ENCODE results near the gene ANO8. TPM values are rescaled to one million over a fixed set of nuclear protein-coding genes. Genes with fewer than 3 reads are reported as not detected.

The ANO8 gene
- total and polyA plus RNA-seq, 2 of the 13 experiments (the other 11 are each of a cell fraction or from before 2014, with no cell fraction given), result 1.8 to 3.5 TPM

DNA sequence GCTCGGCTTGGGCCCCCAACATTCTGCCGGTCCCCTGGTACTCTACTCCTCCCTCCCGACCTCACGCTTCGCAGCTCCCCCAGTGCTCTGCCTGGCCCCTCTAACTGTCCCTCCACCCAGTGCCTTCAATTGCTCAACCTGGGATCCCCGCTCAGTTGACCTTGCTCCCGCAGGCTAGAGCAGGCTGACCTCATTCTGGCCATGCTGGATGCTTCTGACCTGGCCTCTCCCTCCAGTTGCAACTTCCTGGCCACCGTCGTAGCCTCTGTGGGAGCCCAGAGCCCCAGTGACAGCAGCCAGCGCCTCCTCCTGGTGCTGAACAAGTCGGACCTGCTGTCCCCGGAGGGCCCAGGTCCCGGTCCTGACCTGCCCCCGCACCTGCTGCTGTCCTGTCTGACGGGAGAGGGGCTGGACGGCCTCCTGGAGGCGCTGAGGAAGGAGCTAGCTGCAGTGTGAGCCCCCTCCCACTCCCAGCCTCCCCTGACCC, 6.3 kb upstream of the ANO8 start (continued):
- TF ChIP-seq MAX (IDR thresholded peaks at IDR 0.05) (peak; percentile 89), SIX1 (CRISPR knock-in tag; IDR thresholded peaks at IDR 0.05; ENCODE audit: borderline replicate concordance) (no peak), ZNF484 (CRISPR knock-in tag; IDR thresholded peaks at IDR 0.05; ENCODE audit: borderline replicate concordance, low read depth) (no peak), KMT2B (CRISPR knock-in tag; IDR thresholded peaks at IDR 0.05) (peak; percentile 26; the same call in 1 of the 2 replicates), SOX13 (IDR thresholded peaks at IDR 0.05) (no peak), SOX13 (CRISPR knock-in tag; conservative IDR thresholded peaks at IDR 0.05 in 1 of 2, IDR thresholded peaks at IDR 0.05 in 1 of 2) (peak in 1 of 2 experiments; percentile 22; a peak in 1 of 4 replicates), STAT5B (CRISPR knock-in tag; IDR thresholded peaks at IDR 0.05) (no peak), PHF20 (CRISPR knock-in tag; IDR thresholded peaks at IDR 0.05) (0 out of 2 replicates have a peak, but pooled peaks have one; percentile 16), CTCF (CRISPR knock-in tag; IDR thresholded peaks at IDR 0.05) (peak; percentile 63), KAT8 (CRISPR knock-in tag; IDR thresholded peaks at IDR 0.05) (peak; percentile 48; the same call in 1 of the 2 replicates), KLF15 (CRISPR knock-in tag; IDR thresholded peaks at IDR 0.05; ENCODE audit: borderline replicate concordance) (no peak), ZNF547 (CRISPR knock-in tag; IDR thresholded peaks at IDR 0.05) (0 out of 2 replicates have a peak, but pooled peaks have one; percentile 16), PAWR (CRISPR knock-in tag; IDR thresholded peaks at IDR 0.05; ENCODE audit: borderline replicate concordance) (no peak), DPF2 (CRISPR knock-in tag; IDR thresholded peaks at IDR 0.05; ENCODE audit: borderline replicate concordance, low read depth) (0 out of 2 replicates have a peak, but pooled peaks have one; percentile 19), ZNF296 (CRISPR knock-in tag; conservative IDR thresholded peaks at IDR 0.05) (no peak), HIC2 (CRISPR knock-in tag; IDR thresholded peaks at IDR 0.05; ENCODE audit: low read depth) (peak; percentile 73; the same call in 1 of the 2 replicates), PHF21A (CRISPR knock-in tag; IDR thresholded peaks at IDR 0.05) (peak; percentile 65; the same call in 1 of the 2 replicates), NCOA2 (CRISPR knock-in tag; IDR thresholded peaks at IDR 0.05) (peak; percentile 44), ZNF841 (CRISPR knock-in tag; IDR thresholded peaks at IDR 0.05; ENCODE audit: borderline replicate concordance) (0 out of 2 replicates have a peak, but pooled peaks have one; percentile 64), ZMYM3 (CRISPR knock-in tag; IDR thresholded peaks at IDR 0.05) (peak; percentile 78), ZSCAN25 (CRISPR knock-in tag; IDR thresholded peaks at IDR 0.05) (peak; percentile 88)
- TF ChIP-seq, protein P1, sequence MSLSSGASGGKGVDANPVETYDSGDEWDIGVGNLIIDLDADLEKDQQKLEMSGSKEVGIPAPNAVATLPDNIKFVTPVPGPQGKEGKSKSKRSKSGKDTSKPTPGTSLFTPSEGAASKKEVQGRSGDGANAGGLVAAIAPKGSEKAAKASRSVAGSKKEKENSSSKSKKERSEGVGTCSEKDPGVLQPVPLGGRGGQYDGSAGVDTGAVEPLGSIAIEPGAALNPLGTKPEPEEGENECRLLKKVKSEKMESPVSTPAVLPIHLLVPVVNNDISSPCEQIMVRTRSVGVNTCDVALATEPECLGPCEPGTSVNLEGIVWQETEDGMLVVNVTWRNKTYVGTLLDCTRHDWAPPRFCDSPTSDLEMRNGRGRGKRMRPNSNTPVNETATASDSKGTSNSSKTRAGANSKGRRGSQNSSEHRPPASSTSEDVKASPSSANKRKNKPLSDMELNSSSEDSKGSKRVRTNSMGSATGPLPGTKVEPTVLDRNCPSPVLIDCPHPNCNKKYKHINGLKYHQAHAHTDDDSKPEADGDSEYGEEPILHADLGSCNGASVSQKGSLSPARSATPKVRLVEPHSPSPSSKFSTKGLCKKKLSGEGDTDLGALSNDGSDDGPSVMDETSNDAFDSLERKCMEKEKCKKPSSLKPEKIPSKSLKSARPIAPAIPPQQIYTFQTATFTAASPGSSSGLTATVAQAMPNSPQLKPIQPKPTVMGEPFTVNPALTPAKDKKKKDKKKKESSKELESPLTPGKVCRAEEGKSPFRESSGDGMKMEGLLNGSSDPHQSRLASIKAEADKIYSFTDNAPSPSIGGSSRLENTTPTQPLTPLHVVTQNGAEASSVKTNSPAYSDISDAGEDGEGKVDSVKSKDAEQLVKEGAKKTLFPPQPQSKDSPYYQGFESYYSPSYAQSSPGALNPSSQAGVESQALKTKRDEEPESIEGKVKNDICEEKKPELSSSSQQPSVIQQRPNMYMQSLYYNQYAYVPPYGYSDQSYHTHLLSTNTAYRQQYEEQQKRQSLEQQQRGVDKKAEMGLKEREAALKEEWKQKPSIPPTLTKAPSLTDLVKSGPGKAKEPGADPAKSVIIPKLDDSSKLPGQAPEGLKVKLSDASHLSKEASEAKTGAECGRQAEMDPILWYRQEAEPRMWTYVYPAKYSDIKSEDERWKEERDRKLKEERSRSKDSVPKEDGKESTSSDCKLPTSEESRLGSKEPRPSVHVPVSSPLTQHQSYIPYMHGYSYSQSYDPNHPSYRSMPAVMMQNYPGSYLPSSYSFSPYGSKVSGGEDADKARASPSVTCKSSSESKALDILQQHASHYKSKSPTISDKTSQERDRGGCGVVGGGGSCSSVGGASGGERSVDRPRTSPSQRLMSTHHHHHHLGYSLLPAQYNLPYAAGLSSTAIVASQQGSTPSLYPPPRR (CRISPR knock-in tag; IDR thresholded peaks at IDR 0.05; ENCODE audit: borderline replicate concordance), result peak; percentile 52; the same call in 1 of the 2 replicates
